Measurements from ENCODE around the gene ZC2HC1B.
"Not testable (repeated sequence)": the region's sequence is repeated elsewhere in the genome, so short reads cannot be mapped to it uniquely, and the experiment has no call there.

Gene ZC2HC1B

GRCh38 chr6:143871202-143871730 is 7.0 kb downstream of the ZC2HC1B start:
- DNase-seq: not testable (repeated sequence)

GRCh38 chr6:143872201-143872600 is 7.9 kb downstream of the ZC2HC1B start:
- no peak for DNase-seq

- not testable (repeated sequence) for DNase-seq
These were observed 9.3 kb downstream of the ZC2HC1B start for GRCh38 chr6:143873600-143873999.

- DNase-seq: not testable (repeated sequence)
These were observed 10.2 kb downstream of the ZC2HC1B start for GRCh38 chr6:143874503-143874902.

- no peak for DNase-seq
These were observed 13.5 kb downstream of the ZC2HC1B start for GRCh38 chr6:143877584-143878271.

GRCh38 chr6:143878272-143878760 is 14.0 kb downstream of the ZC2HC1B start:
- no peak for DNase-seq

GRCh38 chr6:143880412-143880811 is 16.1 kb downstream of the ZC2HC1B start:
- no peak for DNase-seq

GRCh38 chr6:143882401-143882930 is 18.2 kb downstream of the ZC2HC1B start:
- no peak for DNase-seq

- no peak for DNase-seq
These were observed 20.1 kb downstream of the ZC2HC1B start for GRCh38 chr6:143884216-143884900.

GRCh38 chr6:143885116-143885515 is 20.8 kb downstream of the ZC2HC1B start:
- DNase-seq: no peak

GRCh38 chr6:143894655-143895054 is 30.4 kb downstream of the ZC2HC1B start:
- no peak for DNase-seq

GRCh38 chr6:143896126-143896860 is 32.0 kb downstream of the ZC2HC1B start:
- DNase-seq: no peak

- DNase-seq: no peak
These were observed 36.1 kb downstream of the ZC2HC1B start for GRCh38 chr6:143900358-143900757.

GRCh38 chr6:143901885-143902750 is 37.8 kb downstream of the ZC2HC1B start:
- peak in 1 of 2 experiments; percentile 4 for DNase-seq

- DNase-seq: no peak
These were observed 38.6 kb downstream of the ZC2HC1B start for GRCh38 chr6:143902827-143903226.

- no peak for DNase-seq
These were observed 46.8 kb downstream of the ZC2HC1B start for GRCh38 chr6:143911028-143911427.

GRCh38 chr6:143912671-143913070 is 48.4 kb downstream of the ZC2HC1B start:
- no peak for DNase-seq

- not testable (repeated sequence) for DNase-seq
These were observed 52.8 kb downstream of the ZC2HC1B start for GRCh38 chr6:143917026-143917425.

- DNase-seq: no peak
These were observed 64.6 kb downstream of the ZC2HC1B start for GRCh38 chr6:143928853-143929252.

- DNase-seq: no peak
These were observed 65.7 kb downstream of the ZC2HC1B start for GRCh38 chr6:143929975-143930374.

GRCh38 chr6:143934331-143934730 is 70.1 kb downstream of the ZC2HC1B start:
- no peak for DNase-seq

- no peak for DNase-seq
These were observed 70.6 kb downstream of the ZC2HC1B start for GRCh38 chr6:143934867-143935266.

All from activated CD4-positive, alpha-beta T cell treated with anti-CD3 and anti-CD28 coated beads, Interleukin-2, amount 50 U/mL, for 48 hours (primary cell).